Measurements from ENCODE around the gene DPH3.

DNA sequence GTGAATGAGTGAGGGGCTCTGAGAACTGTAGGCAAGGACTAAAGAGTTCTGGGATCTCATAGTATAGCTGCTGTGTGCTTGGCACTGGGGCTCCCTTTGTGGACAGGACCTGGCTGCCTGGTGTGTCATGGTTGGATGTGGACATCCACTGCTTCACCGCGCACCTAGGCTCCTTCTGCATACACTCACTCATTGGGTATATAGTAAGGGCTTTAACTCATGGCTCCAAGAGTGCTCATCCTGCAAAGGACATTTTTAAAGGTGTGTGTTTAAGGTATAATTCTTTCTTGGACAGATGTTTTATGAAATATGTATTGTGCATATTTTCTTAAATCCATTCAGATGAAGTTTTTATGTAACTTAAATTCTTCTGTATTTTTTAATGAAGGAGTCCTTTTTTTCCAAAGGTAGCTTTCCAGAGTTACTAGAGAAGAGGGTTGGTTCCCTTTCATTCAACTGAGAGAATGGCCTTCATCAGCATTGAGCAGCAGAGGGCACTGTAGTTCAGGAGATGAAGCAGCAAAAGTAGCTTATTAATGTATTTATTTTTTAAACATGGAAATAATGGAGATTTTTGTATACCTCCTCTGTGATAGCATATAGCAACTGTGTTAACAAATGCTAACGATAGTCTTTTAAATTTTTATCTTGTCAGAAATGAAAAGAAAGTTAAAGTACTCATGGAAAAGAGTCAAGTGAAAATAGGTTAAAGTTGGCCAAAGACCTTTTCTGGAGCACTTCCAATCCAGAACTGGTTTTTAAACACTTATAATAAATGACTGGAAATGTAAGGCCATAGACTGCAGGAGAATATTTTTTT lies 25.5 kb upstream of the DPH3 start:
- no peak for TF ChIP-seq POLR2AphosphoS5 (IDR thresholded peaks at IDR 0.05; ENCODE audit: insufficient read depth, low read depth, low read length)
- no peak for TF ChIP-seq JUN (IDR thresholded peaks at IDR 0.05; ENCODE audit: borderline replicate concordance, insufficient read depth, insufficient read length, low read depth)
- TF ChIP-seq CTCF (IDR thresholded peaks at IDR 0.05; ENCODE audit: extremely low read depth in 1 of 2, insufficient read depth in 1 of 2, low read depth in 1 of 2, low read length in 2 of 2): peak; percentile 58 to 60
- TF ChIP-seq POLR2A (IDR thresholded peaks at IDR 0.05; ENCODE audit: low read depth, low read length): no peak
- TF ChIP-seq EZH2 (IDR thresholded peaks at IDR 0.05; ENCODE audit: borderline replicate concordance, low read depth, low read length, severe bottlenecking): no peak
- no peak for TF ChIP-seq MYC (IDR thresholded peaks at IDR 0.05; ENCODE audit: low read depth, low read length)
- no peak for TF ChIP-seq GATA2 (IDR thresholded peaks at IDR 0.05; ENCODE audit: insufficient read depth, insufficient read length, low read depth, low read length)
